Effector memory CD4-positive, alpha-beta T cell (primary cell): ENCODE measurements around the gene DIS3L2.

Source experiments
- DNase-seq, 3 donors: peaks; one replicate each; pipeline ENCODE4 v3.0.0-alpha.2; 2020
- H3K27ac ChIP-seq: 2 replicates; pipeline ENCODE4 v1.7.0; 2013; ENCODE audit warnings: mild to moderate bottlenecking, low read length, moderate library complexity; ENCODE audit not compliant: insufficient read depth, poor library complexity, severe bottlenecking
- H3K27me3 ChIP-seq: replicated peaks from 2 replicates; pipeline ENCODE4 v1.7.0; 2013; ENCODE audit warnings: mild to moderate bottlenecking, low read length; ENCODE audit not compliant: insufficient read depth, control insufficient read depth, poor library complexity, severe bottlenecking
- H3K36me3 ChIP-seq: 2 replicates; pipeline ENCODE4 v1.7.0; 2013; ENCODE audit warnings: mild to moderate bottlenecking, low read length, moderate library complexity; ENCODE audit not compliant: control insufficient read depth, insufficient read depth
- H3K4me1 ChIP-seq: 2 replicates; pipeline ENCODE4 v1.7.0; 2013; ENCODE audit warnings: low read length, mild to moderate bottlenecking; ENCODE audit not compliant: control insufficient read depth, insufficient read depth, poor library complexity, severe bottlenecking
- H3K4me3 ChIP-seq: 2 replicates; pipeline ENCODE4 v1.7.0; 2013; ENCODE audit warnings: low read length, low read depth, mild to moderate bottlenecking; ENCODE audit not compliant: insufficient read depth, poor library complexity, severe bottlenecking
- H3K9me3 ChIP-seq: 2 replicates; pipeline ENCODE4 v1.7.0; 2013; ENCODE audit warnings: mild to moderate bottlenecking, low read length, moderate library complexity; ENCODE audit not compliant: control insufficient read depth

The DIS3L2 gene

DNA sequence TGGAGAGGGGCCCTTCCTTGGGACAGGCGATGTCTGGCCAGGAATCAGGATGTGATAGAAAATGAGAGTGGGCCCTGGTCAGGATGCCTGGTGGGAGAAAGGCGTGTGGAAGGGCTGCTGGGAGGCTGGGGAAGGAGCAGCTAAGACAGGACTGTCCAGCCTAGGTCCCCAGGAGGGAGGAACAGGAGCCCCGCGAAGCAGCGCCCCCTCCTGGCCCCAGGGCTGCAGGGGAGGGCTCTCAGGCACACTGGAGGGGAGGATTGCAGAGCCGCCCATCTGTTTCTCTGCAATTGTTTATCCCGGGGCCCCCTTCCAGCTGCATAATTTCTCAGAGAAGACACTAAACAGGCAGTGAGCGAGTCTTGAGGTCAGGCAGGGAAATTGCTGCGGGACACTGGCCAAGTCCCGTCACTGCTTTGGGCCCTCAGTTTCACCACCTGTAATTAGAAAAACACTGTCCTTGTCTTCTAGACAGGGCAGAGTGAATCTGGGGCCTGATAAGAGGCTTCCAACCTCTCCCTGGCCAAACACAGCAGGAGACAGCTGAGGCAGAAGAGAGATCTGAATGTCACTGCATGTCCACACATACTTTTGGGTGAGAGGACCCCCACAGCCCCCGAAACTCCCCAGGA, 31.4 kb upstream of the DIS3L2 start:
- Histone ChIP-seq H3K27me3 (peaks cover 25% of the 10 kb centered on the region), H3K27ac (no peak overlapping the region), H3K4me3 (no peak overlapping the region), H3K9me3 (no peaks in the 10 kb centered on the region), H3K4me1 (peaks cover 21% of the 10 kb centered on the region), H3K36me3 (no peaks in the 10 kb centered on the region)
- no peak for DNase-seq

DNA sequence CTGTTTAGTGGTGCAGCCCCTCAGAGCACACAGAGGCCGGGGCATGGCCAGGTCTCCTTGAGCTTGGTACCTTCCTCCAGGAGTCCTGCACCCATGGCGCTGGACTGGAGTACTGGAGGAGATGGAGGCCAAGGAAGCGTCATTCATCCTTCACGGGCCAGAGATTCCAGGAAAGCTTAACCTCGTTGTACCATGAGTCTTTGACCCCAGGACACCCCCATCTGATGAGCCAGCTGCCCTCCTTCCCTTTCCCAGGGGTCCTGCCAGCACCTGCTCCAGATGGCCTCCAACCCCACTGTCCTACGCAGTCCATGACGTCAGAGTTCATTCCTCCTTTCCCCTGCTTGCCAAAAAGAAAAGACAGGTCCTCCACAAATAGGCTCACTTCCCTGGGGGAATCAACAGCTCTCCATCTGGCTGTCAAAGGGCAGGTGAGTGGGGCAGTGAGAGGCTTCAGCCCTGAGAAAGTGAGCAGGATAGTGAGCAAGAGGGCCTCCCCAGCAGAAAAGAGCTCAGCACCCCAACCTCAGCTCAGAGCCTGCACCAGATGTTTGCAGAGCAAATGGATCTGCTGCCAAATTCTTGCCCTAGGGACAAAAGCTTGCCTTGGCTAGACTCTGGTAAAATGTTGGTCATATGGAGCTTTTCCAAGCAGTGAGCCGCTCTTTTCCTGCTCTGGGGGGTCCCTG, 30.8 kb upstream of the DIS3L2 start:
- Histone ChIP-seq H3K27me3 (peaks cover 19% of the 10 kb centered on the region), H3K4me1 (peaks cover 14% of the 10 kb centered on the region), H3K27ac (no peak overlapping the region), H3K36me3 (no peaks in the 10 kb centered on the region), H3K4me3 (no peak overlapping the region), H3K9me3 (no peaks in the 10 kb centered on the region)
- DNase-seq = no peak

DNA sequence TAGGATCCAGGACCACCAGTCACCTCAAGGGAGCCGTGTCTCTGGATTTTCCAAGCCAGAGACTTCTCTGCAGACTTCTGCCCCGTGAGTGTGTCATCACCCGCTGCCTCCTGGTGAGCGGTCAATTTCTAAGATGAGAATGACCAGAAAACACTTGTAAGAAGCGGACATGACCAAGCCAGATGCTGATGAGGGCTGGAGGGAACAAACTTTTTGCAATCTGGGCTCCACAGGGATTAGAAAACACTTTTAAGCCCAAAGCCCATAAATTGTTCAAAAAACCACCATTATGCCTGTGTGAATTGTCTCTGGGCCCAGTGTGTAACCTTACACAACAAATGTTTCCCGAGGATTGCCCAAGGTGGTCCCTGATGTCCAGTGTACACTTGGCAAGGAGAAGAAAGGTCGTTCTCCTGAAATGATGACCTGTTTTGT, 30.0 kb upstream of the DIS3L2 start:
- no peak for DNase-seq
- no peak overlapping the region for H3K4me3 ChIP-seq

DNA sequence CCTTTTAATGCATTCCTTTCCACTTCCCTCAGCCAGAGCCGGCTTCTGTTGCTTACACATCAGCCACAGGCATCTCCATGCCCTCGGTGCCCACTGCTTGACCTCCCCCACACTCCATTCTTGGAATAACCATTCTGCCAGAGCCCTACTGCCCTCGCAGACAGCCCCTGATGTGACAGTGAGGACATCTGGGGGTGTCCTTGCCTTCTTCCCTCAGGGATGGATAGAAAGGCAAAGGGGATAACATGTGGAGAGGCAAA, 28.9 kb upstream of the DIS3L2 start:
- DNase-seq = no peak
- no peaks in the 10 kb centered on the region for H3K9me3 ChIP-seq
- H3K4me1 ChIP-seq = no peaks in the 10 kb centered on the region
- H3K4me3 ChIP-seq = no peak overlapping the region
- no peak overlapping the region for H3K27ac ChIP-seq
- peaks cover 2% of the 10 kb centered on the region for H3K27me3 ChIP-seq
- no peaks in the 10 kb centered on the region for H3K36me3 ChIP-seq

More for the DNA sequence above, 30.0 kb upstream of the DIS3L2 start:
- H3K4me1 ChIP-seq = peaks cover 7% of the 10 kb centered on the region
- peaks cover 12% of the 10 kb centered on the region for H3K27me3 ChIP-seq
- H3K36me3 ChIP-seq = no peaks in the 10 kb centered on the region
- H3K9me3 ChIP-seq = no peaks in the 10 kb centered on the region
- no peak overlapping the region for H3K27ac ChIP-seq

DNA sequence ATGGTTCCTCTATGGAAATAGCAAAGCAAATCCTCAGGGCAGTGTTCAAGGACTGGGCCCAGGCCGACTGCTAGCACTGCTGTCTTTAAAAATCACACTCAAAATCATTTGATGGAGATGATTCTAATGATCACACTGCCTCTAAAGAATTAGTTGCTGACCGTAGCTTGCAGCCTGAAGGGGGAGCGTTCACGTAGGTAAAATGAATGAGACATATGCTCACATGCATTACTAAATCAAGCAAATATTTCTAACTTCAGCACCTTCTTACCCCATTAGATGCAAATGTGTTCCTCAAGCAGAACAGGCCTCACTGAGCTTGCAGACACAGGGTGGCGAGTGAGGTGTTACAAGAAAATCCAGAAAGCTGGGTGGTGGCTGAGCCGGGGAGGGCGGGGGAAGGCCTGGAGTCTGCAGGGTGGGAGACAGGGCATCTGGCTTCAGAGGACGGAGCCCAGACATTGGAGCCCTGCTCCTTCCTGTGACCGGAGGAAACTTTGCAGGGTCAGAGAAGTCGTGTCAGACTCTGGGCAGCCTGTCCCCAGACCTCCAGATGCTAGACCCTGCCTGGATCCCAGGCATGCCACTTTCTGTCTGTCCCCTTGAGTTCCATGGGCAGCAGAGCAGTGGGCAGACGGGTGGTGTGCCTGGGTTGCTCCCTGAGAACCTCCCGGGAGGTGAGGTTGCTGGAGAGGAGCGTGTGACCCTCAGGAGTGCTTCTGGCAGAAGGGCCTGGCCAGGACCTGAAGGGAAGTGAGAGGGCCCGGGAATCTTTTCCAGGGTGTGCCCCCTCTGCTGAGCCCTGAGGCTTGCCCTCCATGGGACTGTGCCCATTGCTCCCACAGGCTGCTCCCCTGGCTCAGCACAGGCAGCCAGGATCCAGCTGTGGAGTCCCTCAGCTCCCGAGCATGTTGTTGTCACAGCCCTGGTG, 28.3 kb upstream of the DIS3L2 start:
- no peaks in the 10 kb centered on the region for H3K27me3 ChIP-seq
- H3K4me3 ChIP-seq = no peak overlapping the region
- no peaks in the 10 kb centered on the region for H3K4me1 ChIP-seq
- no peak for DNase-seq
- H3K9me3 ChIP-seq = no peaks in the 10 kb centered on the region
- no peak overlapping the region for H3K27ac ChIP-seq
- no peaks in the 10 kb centered on the region for H3K36me3 ChIP-seq

DNA sequence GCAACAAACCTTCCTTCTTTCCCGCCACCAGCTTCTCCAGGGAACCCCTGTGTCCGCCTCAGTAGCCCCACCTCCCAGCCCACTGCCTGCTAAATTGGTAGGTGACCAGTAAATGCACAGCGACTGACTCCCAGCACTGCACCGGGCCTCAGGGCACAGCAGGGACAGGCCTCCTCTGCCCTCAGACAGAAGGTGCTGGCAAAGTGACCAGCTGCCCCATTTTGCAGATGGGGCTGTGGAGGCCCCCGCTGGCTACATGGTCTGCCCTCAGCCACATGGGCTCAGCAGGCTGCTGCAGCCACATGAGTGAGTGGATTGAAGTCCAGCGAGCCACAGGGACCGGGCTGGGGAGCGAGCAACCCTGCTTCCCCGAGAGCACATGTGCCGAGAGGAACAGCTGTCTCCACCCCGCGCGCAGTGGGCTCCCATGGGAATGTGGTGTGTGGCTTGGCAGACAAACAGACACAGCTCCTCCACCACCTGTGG, 27.6 kb upstream of the DIS3L2 start:
- Histone ChIP-seq H3K36me3 (no peaks in the 10 kb centered on the region), H3K27ac (no peak overlapping the region), H3K4me3 (no peak overlapping the region), H3K9me3 (no peaks in the 10 kb centered on the region), H3K4me1 (no peaks in the 10 kb centered on the region), H3K27me3 (no peaks in the 10 kb centered on the region)
- no peak for DNase-seq

DNA sequence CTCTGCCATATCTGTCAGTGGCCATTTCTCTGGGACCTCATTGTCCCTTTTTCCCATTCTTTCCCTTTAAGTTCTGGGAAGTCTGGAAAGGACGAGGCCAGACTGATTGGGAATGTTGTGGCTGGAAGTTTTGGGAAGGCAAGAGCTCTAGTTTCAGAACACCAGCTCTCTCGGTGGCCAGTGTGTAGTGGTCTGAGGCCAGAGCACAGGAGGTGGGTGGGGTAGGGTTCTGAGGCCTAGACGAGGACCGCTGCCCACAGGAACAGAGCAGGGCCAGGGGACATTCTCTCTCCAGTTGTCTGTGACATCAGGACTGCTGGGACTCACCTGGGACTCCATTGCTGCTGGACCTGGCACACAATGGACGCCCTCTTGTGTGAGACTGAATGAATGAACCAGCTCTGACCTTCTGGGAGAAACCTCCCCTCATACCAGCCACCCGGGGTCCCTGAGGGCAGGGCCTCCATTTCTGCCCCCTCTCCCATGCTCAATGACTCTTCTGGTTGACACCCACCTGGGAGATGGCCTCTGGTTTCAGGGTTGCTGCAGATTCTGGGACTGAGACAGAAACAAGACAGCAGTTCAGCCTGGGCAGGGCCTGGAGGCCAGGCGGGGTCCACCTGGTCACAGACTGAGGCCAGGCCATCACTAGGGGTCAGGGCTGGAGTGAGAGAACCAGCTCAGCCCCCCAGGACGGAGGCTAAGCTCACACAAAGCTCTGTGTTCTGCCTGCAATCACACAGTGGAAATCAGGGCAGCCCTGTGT, 26.9 kb upstream of the DIS3L2 start:
- H3K27ac ChIP-seq = no peak overlapping the region
- H3K4me1 ChIP-seq = no peaks in the 10 kb centered on the region
- no peaks in the 10 kb centered on the region for H3K27me3 ChIP-seq
- DNase-seq = no peak
- H3K4me3 ChIP-seq = no peak overlapping the region
- no peaks in the 10 kb centered on the region for H3K36me3 ChIP-seq
- no peaks in the 10 kb centered on the region for H3K9me3 ChIP-seq

DNA sequence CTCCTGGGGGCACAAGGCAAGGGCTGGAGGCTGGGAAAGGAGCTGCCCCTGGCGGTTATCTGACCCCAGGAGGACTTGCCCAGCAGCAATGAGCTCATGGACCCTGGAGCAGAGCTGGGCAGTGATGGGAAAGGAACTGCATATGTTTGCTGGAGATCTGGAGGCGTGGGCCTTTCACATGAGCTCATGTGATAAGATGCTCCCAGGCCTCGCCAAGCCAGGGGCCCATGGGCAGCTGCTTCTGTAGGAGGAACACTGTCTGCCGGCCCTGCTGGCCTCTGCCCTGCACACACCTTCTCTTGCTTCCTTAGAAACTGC, 26.3 kb upstream of the DIS3L2 start:
- no peaks in the 10 kb centered on the region for H3K4me1 ChIP-seq
- DNase-seq = no peak
- H3K4me3 ChIP-seq = no peak overlapping the region
- H3K36me3 ChIP-seq = no peaks in the 10 kb centered on the region
- H3K27me3 ChIP-seq = no peaks in the 10 kb centered on the region
- H3K27ac ChIP-seq = no peak overlapping the region
- H3K9me3 ChIP-seq = no peaks in the 10 kb centered on the region

DNA sequence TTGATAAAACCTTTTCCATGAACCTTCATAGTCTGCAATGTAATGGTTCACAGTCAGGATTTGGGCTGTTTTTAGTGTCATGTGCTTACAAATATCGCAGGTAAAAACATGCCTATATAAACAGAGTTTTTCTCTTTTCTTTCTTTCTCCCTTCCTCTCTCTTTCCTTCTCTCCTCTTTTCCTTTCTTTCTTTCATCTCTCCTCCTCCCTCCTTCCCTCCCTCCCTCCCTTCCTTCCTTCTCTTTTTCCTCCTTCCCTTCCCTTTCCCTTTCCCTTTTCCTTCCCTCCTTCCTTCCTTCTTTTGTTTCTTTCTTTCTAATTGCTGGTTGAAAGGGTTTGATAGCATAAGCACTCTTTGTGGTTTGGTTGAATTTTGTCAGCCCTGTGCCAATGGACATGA, 25.7 kb upstream of the DIS3L2 start:
- Histone ChIP-seq H3K27me3 (no peaks in the 10 kb centered on the region), H3K9me3 (no peaks in the 10 kb centered on the region), H3K27ac (no peak overlapping the region), H3K4me1 (no peaks in the 10 kb centered on the region), H3K36me3 (no peaks in the 10 kb centered on the region), H3K4me3 (no peak overlapping the region)
- no peak for DNase-seq
